Measurements from ENCODE around the gene PARD3B. TPM values are rescaled to one million over a fixed set of nuclear protein-coding genes. Genes with fewer than 3 reads are reported as not detected.
A peak's percentile ranks its signal among the peaks of the same experiment; 100 is the strongest.

PARD3B gene
- total and polyA plus RNA-seq, 3 experiments from 2014 or later: 0.11 to 0.26 TPM; not detected in 1

DNA sequence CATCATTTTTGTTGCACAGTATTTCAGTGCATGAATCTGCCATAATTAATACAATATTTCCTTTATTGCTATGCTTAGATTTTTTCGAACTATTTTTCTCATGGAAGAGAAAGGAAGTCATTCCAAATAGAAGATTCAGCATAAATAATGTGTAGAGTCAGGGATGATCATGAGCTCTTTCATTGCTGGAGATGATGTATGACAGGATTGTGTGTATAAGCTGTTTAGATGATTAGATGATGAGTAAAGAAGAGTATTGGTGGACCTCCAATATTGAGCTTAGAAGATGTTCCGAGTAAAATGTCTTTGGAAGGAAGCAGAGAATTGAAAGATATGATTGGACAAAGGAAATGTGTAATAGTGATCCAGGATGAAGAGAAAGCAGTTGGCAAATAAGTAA, 364.5 kb downstream of the PARD3B start:
- no peaks in the 10 kb centered on the region for H3K36me3 ChIP-seq (ENCODE audit: insufficient read depth, low read length)
- peaks cover 0 to 4% (median 0%) of the 10 kb centered on the region in 5 donors for H3K9me3 Mint-ChIP-seq
- no peaks in the 10 kb centered on the region for H3K4me1 Mint-ChIP-seq
- H3K27me3 Mint-ChIP-seq: peaks cover 0 to 3% of the 10 kb centered on the region in 2 donors
- H3K27ac Mint-ChIP-seq: peak overlapping the region in 1 of 8 donors; percentile 0
- ChIA-PET CTCF (no interaction called here), POLR2A (no interaction called here)
- H3K4me1 ChIP-seq (ENCODE audit: insufficient read depth, low read length): no peaks in the 10 kb centered on the region
- H3K4me3 ChIP-seq (ENCODE audit: low read length): no peak overlapping the region
- H3K9me3 ChIP-seq (ENCODE audit: low read length): no peaks in the 10 kb centered on the region
- H3K36me3 Mint-ChIP-seq: no peaks in the 10 kb centered on the region
- H3K4me3 Mint-ChIP-seq: no peak overlapping the region
- no peak for DNase-seq
- no peaks in the 10 kb centered on the region for H3K27me3 ChIP-seq (ENCODE audit: insufficient read depth, low read length, poor library complexity, severe bottlenecking)
- no peak overlapping the region for H3K27ac ChIP-seq (ENCODE audit: low read depth, low read length)

DNA sequence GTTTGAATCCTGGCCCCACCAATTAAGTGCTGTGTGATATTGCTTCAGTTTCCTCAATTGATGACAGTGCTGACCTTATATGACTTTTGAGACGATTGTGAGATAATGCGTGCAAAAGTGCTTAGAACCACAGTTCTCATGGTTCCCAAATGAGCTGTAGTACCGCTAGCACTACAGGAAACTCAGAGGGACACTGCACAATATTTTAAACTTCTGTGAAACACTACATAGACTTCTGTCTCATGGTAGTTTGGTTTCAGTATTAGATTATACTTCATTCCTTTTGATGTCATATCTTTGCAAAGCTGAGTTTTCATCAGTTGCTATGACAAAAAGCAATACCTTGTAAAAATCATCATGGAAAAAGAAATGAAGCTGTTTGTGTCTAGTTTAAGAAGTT, 368.0 kb downstream of the PARD3B start:
- ChIA-PET POLR2A (no interaction called here), CTCF (no interaction called here)
- no peaks in the 10 kb centered on the region for H3K27me3 ChIP-seq (ENCODE audit: insufficient read depth, low read length, poor library complexity, severe bottlenecking)
- Mint-ChIP-seq H3K36me3 (no peaks in the 10 kb centered on the region), H3K4me1 (no peaks in the 10 kb centered on the region), H3K9me3 (peaks cover 0 to 4% (median 0%) of the 10 kb centered on the region in 5 donors), H3K4me3 (no peak overlapping the region), H3K27me3 (peaks cover 0 to 1% of the 10 kb centered on the region in 2 donors), H3K27ac (no peak overlapping the region)
- H3K9me3 ChIP-seq (ENCODE audit: low read length): no peaks in the 10 kb centered on the region
- no peak overlapping the region for H3K27ac ChIP-seq (ENCODE audit: low read depth, low read length)
- DNase-seq: no peak
- no peaks in the 10 kb centered on the region for H3K36me3 ChIP-seq (ENCODE audit: insufficient read depth, low read length)
- H3K4me1 ChIP-seq (ENCODE audit: insufficient read depth, low read length): no peaks in the 10 kb centered on the region
- H3K4me3 ChIP-seq (ENCODE audit: low read length): no peak overlapping the region

DNA sequence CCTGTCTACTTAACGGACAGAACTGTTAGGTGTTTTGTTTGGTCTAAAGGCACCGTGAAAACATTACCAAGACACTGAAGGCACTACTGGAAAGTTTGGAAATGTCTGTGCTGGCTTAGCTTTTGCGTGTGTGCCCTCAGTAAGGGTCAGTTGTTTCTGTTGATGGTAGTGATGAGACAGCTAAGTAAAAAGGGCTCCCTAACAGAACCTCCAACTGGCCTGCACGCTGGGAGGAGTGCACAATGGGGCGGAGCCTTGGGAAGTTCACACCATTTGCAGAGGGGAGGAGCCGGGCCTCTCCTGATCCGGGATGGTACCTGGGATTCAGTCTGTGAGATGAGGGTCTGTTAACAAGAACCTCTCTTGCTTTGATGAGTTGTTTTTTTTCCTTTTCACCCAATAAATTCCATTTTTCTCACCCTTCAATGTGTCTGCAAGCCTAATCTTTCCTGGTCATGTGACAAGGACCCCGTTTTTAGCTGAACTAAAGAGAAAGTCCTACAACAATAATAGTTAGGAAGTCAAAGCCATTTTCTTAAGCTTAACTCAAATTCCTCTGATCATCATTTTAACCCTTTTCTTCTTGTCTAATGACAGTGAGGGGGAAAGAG, 368.7 kb downstream of the PARD3B start:
- no peaks in the 10 kb centered on the region for H3K36me3 ChIP-seq (ENCODE audit: insufficient read depth, low read length)
- Mint-ChIP-seq H3K4me3 (no peak overlapping the region), H3K9me3 (peaks cover 0 to 4% (median 0%) of the 10 kb centered on the region in 5 donors), H3K27ac (peak overlapping the region in 1 of 8 donors; percentile 20), H3K27me3 (peaks cover 0 to 1% of the 10 kb centered on the region in 2 donors), H3K36me3 (no peaks in the 10 kb centered on the region), H3K4me1 (no peaks in the 10 kb centered on the region)
- H3K4me1 ChIP-seq (ENCODE audit: insufficient read depth, low read length): no peaks in the 10 kb centered on the region
- ChIA-PET POLR2A (no interaction called here), CTCF (interaction anchor here (0.9 kb wide), 1 partner anchor 10 kb away, joined by 3 read pairs; no protein-coding TSS in a partner anchor)
- no peaks in the 10 kb centered on the region for H3K27me3 ChIP-seq (ENCODE audit: insufficient read depth, low read length, poor library complexity, severe bottlenecking)
- no peak overlapping the region for H3K4me3 ChIP-seq (ENCODE audit: low read length)
- H3K9me3 ChIP-seq (ENCODE audit: low read length): no peaks in the 10 kb centered on the region
- no peak overlapping the region for H3K27ac ChIP-seq (ENCODE audit: low read depth, low read length)
- DNase-seq: no peak

DNA sequence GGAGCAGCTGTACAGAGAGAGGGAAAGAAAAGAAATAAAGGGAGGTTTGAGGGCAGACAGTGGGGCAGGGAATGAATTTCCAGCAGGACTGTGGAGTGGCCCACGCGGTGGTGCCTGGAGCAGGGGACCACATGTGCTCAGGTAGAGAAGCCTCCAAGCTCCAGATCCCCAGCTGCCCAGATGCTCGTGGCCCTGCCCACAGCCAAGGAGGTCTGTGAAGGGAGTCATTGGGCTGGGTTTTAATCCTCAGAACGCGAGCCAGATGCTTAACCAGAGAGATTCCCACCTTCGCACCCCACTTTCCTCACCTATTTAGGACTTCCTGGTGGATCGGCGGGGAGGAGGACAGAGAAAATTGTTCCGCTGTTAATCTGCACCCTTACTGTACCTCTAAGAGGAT, 369.4 kb downstream of the PARD3B start:
- H3K36me3 Mint-ChIP-seq: no peaks in the 10 kb centered on the region
- no peak for DNase-seq
- peaks cover 0 to 4% (median 0%) of the 10 kb centered on the region in 5 donors for H3K9me3 Mint-ChIP-seq
- H3K4me3 Mint-ChIP-seq: no peak overlapping the region
- H3K36me3 ChIP-seq (ENCODE audit: insufficient read depth, low read length): no peaks in the 10 kb centered on the region
- no peaks in the 10 kb centered on the region for H3K27me3 ChIP-seq (ENCODE audit: insufficient read depth, low read length, poor library complexity, severe bottlenecking)
- no peaks in the 10 kb centered on the region for H3K4me1 Mint-ChIP-seq
- peaks cover 0 to under 1% of the 10 kb centered on the region in 2 donors for H3K27me3 Mint-ChIP-seq
- ChIA-PET POLR2A (no interaction called here), CTCF (interaction anchor here (0.9 kb wide), 1 partner anchor 10 kb away, joined by 3 read pairs; no protein-coding TSS in a partner anchor)
- H3K4me3 ChIP-seq (ENCODE audit: low read length): no peak overlapping the region
- H3K27ac ChIP-seq (ENCODE audit: low read depth, low read length): no peak overlapping the region
- H3K4me1 ChIP-seq (ENCODE audit: insufficient read depth, low read length): no peaks in the 10 kb centered on the region
- H3K27ac Mint-ChIP-seq: peak overlapping the region in 2 of 8 donors; percentile 20 to 84
- H3K9me3 ChIP-seq (ENCODE audit: low read length): no peaks in the 10 kb centered on the region

DNA sequence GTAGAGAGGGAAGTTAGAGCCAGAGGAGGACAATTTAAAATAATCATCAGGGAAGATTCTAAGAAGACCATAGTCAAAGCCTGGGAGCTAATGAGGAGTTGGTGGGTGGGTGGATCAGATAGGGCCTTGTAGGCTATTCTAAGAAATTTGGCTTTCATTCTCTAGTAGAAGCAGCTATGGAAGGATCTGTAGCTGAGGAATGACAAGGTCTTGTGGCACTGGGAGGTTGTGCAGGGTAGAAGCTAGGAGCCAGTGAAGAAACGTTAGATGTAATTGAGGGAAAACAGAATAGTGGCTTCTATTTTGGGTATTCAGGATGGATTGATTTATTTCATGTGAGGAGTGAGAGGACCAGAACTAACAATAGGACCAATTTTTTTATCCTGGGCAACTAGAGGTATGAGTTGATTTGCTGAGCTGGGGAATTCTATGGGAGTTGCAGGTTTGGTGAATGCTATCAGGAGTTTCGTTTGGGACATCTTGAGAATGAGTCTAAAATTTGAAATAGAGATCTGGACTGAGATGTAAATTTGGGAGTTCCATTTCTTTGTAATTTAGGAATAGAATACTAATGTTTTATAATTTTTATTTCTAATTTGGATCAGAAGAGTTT, 371.9 kb downstream of the PARD3B start:
- H3K27me3 ChIP-seq (ENCODE audit: insufficient read depth, low read length, poor library complexity, severe bottlenecking): no peaks in the 10 kb centered on the region
- Mint-ChIP-seq H3K27ac (no peak overlapping the region), H3K36me3 (no peaks in the 10 kb centered on the region), H3K9me3 (no peaks in the 10 kb centered on the region), H3K4me1 (no peaks in the 10 kb centered on the region), H3K4me3 (no peak overlapping the region), H3K27me3 (no peaks in the 10 kb centered on the region)
- CTCF ChIA-PET: no interaction called here
- no peak for DNase-seq
- H3K9me3 ChIP-seq (ENCODE audit: low read length): no peaks in the 10 kb centered on the region
- H3K36me3 ChIP-seq (ENCODE audit: insufficient read depth, low read length): no peaks in the 10 kb centered on the region
- POLR2A ChIA-PET: no interaction called here
- H3K27ac ChIP-seq (ENCODE audit: low read depth, low read length): no peak overlapping the region
- H3K4me3 ChIP-seq (ENCODE audit: low read length): no peak overlapping the region
- H3K4me1 ChIP-seq (ENCODE audit: insufficient read depth, low read length): no peaks in the 10 kb centered on the region

DNA sequence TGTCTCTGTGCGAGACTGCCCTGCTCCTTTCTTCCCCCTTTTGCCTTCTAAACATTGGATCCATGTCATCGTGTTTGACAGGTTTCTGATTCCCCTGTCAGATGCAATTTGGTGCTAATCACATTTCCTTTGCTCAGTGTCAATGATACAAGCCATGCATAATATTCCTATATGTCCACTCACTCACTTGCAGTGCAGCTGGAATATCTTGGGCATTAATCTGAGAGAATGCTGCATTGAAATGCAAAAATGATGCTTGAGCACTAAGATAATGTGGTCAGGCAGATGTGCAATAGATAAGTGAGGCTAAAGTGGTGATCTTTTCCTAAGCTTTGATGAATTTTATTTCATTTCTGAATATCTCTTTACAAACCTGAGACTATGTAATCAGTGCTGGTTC, 375.5 kb downstream of the PARD3B start:
- DNase-seq: no peak
- Mint-ChIP-seq H3K4me1 (no peaks in the 10 kb centered on the region), H3K27me3 (no peaks in the 10 kb centered on the region), H3K27ac (no peak overlapping the region), H3K9me3 (no peaks in the 10 kb centered on the region), H3K4me3 (no peak overlapping the region), H3K36me3 (no peaks in the 10 kb centered on the region)
- POLR2A ChIA-PET: no interaction called here
- no peak overlapping the region for H3K4me3 ChIP-seq (ENCODE audit: low read length)
- no peaks in the 10 kb centered on the region for H3K9me3 ChIP-seq (ENCODE audit: low read length)
- no peaks in the 10 kb centered on the region for H3K36me3 ChIP-seq (ENCODE audit: insufficient read depth, low read length)
- CTCF ChIA-PET: no interaction called here
- H3K27me3 ChIP-seq (ENCODE audit: insufficient read depth, low read length, poor library complexity, severe bottlenecking): no peaks in the 10 kb centered on the region
- H3K4me1 ChIP-seq (ENCODE audit: insufficient read depth, low read length): no peaks in the 10 kb centered on the region
- H3K27ac ChIP-seq (ENCODE audit: low read depth, low read length): no peak overlapping the region

DNA sequence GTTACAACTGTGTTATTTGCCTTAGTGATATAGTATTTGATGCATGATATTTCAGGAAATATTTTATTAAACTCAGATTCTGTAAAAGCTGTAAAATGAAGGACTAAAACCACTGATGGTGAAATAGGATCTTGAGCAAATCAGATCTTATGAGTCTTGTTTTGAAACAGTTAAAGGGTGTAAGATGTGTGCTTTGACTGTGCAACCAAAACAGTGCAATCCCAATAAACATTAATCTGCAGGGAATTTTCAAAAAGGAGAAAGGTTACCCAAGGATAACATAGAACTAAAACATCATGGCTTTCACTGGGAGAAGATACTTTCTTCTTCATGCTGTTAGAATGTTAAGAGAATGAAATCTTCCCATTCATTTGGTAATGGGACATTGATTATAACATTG, 378.7 kb downstream of the PARD3B start:
- H3K4me3 Mint-ChIP-seq: no peak overlapping the region
- ChIA-PET POLR2A (no interaction called here), CTCF (interaction anchor here (1.0 kb wide), 1 partner anchor 10 kb away, joined by 3 read pairs; no protein-coding TSS in a partner anchor)
- no peak overlapping the region for H3K27ac ChIP-seq (ENCODE audit: low read depth, low read length)
- no peaks in the 10 kb centered on the region for H3K9me3 Mint-ChIP-seq
- no peaks in the 10 kb centered on the region for H3K36me3 ChIP-seq (ENCODE audit: insufficient read depth, low read length)
- no peaks in the 10 kb centered on the region for H3K27me3 ChIP-seq (ENCODE audit: insufficient read depth, low read length, poor library complexity, severe bottlenecking)
- peaks cover 0 to 5% (median 0%) of the 10 kb centered on the region in 3 donors for H3K36me3 Mint-ChIP-seq
- no peaks in the 10 kb centered on the region for H3K9me3 ChIP-seq (ENCODE audit: low read length)
- no peak overlapping the region for H3K27ac Mint-ChIP-seq
- no peaks in the 10 kb centered on the region for H3K4me1 ChIP-seq (ENCODE audit: insufficient read depth, low read length)
- H3K4me1 Mint-ChIP-seq: no peaks in the 10 kb centered on the region
- no peak overlapping the region for H3K4me3 ChIP-seq (ENCODE audit: low read length)
- no peaks in the 10 kb centered on the region for H3K27me3 Mint-ChIP-seq
- no peak for DNase-seq

DNA sequence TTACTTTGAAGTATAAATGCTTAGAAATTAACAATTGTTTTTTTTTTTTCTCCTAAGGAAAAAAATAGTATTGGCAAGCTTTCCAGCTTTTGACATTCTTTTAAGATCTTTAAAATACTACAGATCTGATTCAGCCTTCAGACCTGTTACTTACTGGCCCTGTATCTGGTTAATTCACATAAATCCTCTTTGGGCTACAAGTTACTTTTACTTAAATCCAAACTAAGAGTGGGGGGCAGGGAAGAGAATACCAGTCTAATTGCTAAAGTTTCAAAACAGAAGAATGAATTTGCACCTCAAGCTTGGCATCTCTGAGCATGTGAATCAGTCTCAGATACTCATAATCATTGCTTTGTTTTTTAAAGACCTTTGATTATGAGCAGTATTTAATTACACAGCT, 386.3 kb downstream of the PARD3B start:
- peaks cover 0 to 3% (median 0%) of the 10 kb centered on the region in 5 donors for H3K9me3 Mint-ChIP-seq
- no peaks in the 10 kb centered on the region for H3K4me1 Mint-ChIP-seq
- CTCF ChIA-PET: no interaction called here
- POLR2A ChIA-PET: no interaction called here
- H3K36me3 Mint-ChIP-seq: peaks cover 0 to 5% (median 0%) of the 10 kb centered on the region in 3 donors
- no peaks in the 10 kb centered on the region for H3K27me3 Mint-ChIP-seq
- H3K4me1 ChIP-seq (ENCODE audit: insufficient read depth, low read length): no peaks in the 10 kb centered on the region
- no peaks in the 10 kb centered on the region for H3K27me3 ChIP-seq (ENCODE audit: insufficient read depth, low read length, poor library complexity, severe bottlenecking)
- H3K4me3 Mint-ChIP-seq: no peak overlapping the region
- no peak overlapping the region for H3K27ac Mint-ChIP-seq
- H3K9me3 ChIP-seq (ENCODE audit: low read length): no peaks in the 10 kb centered on the region
- DNase-seq: no peak
- no peaks in the 10 kb centered on the region for H3K36me3 ChIP-seq (ENCODE audit: insufficient read depth, low read length)
- H3K4me3 ChIP-seq (ENCODE audit: low read length): no peak overlapping the region
- H3K27ac ChIP-seq (ENCODE audit: low read depth, low read length): no peak overlapping the region

Measured in CD8-positive, alpha-beta memory T cell (primary cell).